HEK293 (cell line): ENCODE results near the gene DCAF10.

Experiments used
- CTCF ChIP-seq: fragments of 450-650 bp; formaldehyde crosslinking; IDR thresholded peaks from 2 replicates; pipeline ENCODE4 v1.5.1; 2016; ENCODE audit warnings: missing biosample characterization, missing genetic modification characterization
- TCF7L2 ChIP-seq: IDR thresholded peaks from 2 replicates; pipeline ENCODE4 v1.6.1; 2011; ENCODE audit warnings: low read depth, mild to moderate bottlenecking, inconsistent platforms, low read length, moderate library complexity, borderline replicate concordance
- ZNF121 ChIP-seq: fragments of 450-650 bp; formaldehyde crosslinking; IDR thresholded peaks from 2 replicates; pipeline ENCODE4 v1.5.1; 2016; ENCODE audit warnings: missing biosample characterization, missing genetic modification characterization
- ZNF138 ChIP-seq: fragments of 450-650 bp; formaldehyde crosslinking; IDR thresholded peaks from 2 replicates; pipeline ENCODE4 v1.5.1; 2016; ENCODE audit warnings: missing biosample characterization, missing genetic modification characterization, borderline replicate concordance
- ZNF292 ChIP-seq: fragments of 450-650 bp; formaldehyde crosslinking; IDR thresholded peaks from 2 replicates; pipeline ENCODE4 v1.5.1; 2016; ENCODE audit warnings: low read depth, missing biosample characterization, missing genetic modification characterization, borderline replicate concordance
- ZNF302 ChIP-seq: fragments of 450-650 bp; formaldehyde crosslinking; IDR thresholded peaks from 2 replicates; pipeline ENCODE4 v1.5.1; 2016; ENCODE audit warnings: missing biosample characterization, missing genetic modification characterization, low read depth
- ZNF335 ChIP-seq: fragments of 450-650 bp; formaldehyde crosslinking; conservative IDR thresholded peaks from 2 replicates; pipeline ENCODE4 v1.5.1; 2016; ENCODE audit warnings: missing biosample characterization, missing genetic modification characterization
- ZNF514 ChIP-seq: fragments of 450-650 bp; formaldehyde crosslinking; IDR thresholded peaks from 2 replicates; pipeline ENCODE4 v1.5.1; 2016; ENCODE audit warnings: missing biosample characterization, missing genetic modification characterization
- ZNF544 ChIP-seq: fragments of 450-650 bp; formaldehyde crosslinking; IDR thresholded peaks from 2 replicates; pipeline ENCODE4 v1.5.0; 2017; ENCODE audit warnings: missing biosample characterization, missing genetic modification characterization
- ZNF768 ChIP-seq: fragments of 450-650 bp; formaldehyde crosslinking; IDR thresholded peaks from 2 replicates; pipeline ENCODE4 v1.5.1; 2018; ENCODE audit warnings: missing biosample characterization, mild to moderate bottlenecking, missing genetic modification characterization

GRCh38 chr9:37820142-37820541 is 19.5 kb downstream of the DCAF10 start:
- TF ChIP-seq CTCF (tag by site-specific recombination) (no peak), ZNF138 (tag by site-specific recombination) (no peak), TCF7L2 (no peak), ZNF768 (tag by site-specific recombination) (no peak), ZNF544 (no peak), ZNF335 (tag by site-specific recombination) (no peak), ZNF514 (tag by site-specific recombination) (no peak), ZNF121 (tag by site-specific recombination) (no peak), ZNF292 (tag by site-specific recombination) (no peak), ZNF302 (no peak)
